Cardiac muscle cell (in vitro differentiated cells and primary cell): ENCODE results near the gene SET. TPM values are rescaled to one million over a fixed set of nuclear protein-coding genes. Genes with fewer than 3 reads are reported as not detected.

Experiments used
- DNase-seq, 2 donors: peaks; one replicate each; pipeline versions ENCODE4 v3.0.0 to v3.0.0-alpha.2; 2010 to 2017; ENCODE audit warnings: low read depth in 1 of 2, low spot score in 1 of 2
- H3K27ac ChIP-seq: fragments of 200-600 bp; sonication (generic); 2 replicates; pipeline ENCODE4 v1.5.1; 2016
- H3K27me3 ChIP-seq: fragments of 200-600 bp; sonication (generic); 2 replicates; pipeline ENCODE4 v1.6.0; 2016; ENCODE audit warnings: control low read depth
- H3K36me3 ChIP-seq: fragments of 200-600 bp; sonication (generic); 2 replicates; pipeline ENCODE4 v1.5.1; 2016; ENCODE audit warnings: control low read depth
- H3K4me1 ChIP-seq: fragments of 200-600 bp; sonication (generic); 2 replicates; pipeline ENCODE4 v1.8.1; 2017; ENCODE audit warnings: low read depth, mild to moderate bottlenecking, mixed run types
- H3K4me3 ChIP-seq: fragments of 200-600 bp; sonication (generic); 2 replicates; pipeline ENCODE4 v1.5.1; 2016; ENCODE audit warnings: mild to moderate bottlenecking
- H3K9me3 ChIP-seq: fragments of 200-600 bp; sonication (generic); 2 replicates; pipeline ENCODE4 v1.5.1; 2017; ENCODE audit warnings: low read depth, mild to moderate bottlenecking, control low read depth
- CTCF ChIP-seq: IDR thresholded peaks from 2 replicates; pipeline ENCODE4 v1.5.1; 2012; ENCODE audit warnings: low read depth, mild to moderate bottlenecking, low read length
- polyA plus RNA-seq: library from polyadenylated mRNA; unstranded; fragments of >200 nt; fragmentation: Nextera tagmentation; extraction: Ambion mirVana; gene quantifications from 2 replicates; pipeline ENCODE4 v1.2.1, GENCODE V29; 2016
- total RNA-seq: library from RNA; depleted of rRNA; stranded (reverse); fragments of >200 nt; gene quantifications from 2 replicates; pipeline ENCODE4 v1.2.3, GENCODE V29; 2016

Gene SET
- total and polyA plus RNA-seq, 2 experiments from 2014 or later: 227 to 481 TPM

DNA sequence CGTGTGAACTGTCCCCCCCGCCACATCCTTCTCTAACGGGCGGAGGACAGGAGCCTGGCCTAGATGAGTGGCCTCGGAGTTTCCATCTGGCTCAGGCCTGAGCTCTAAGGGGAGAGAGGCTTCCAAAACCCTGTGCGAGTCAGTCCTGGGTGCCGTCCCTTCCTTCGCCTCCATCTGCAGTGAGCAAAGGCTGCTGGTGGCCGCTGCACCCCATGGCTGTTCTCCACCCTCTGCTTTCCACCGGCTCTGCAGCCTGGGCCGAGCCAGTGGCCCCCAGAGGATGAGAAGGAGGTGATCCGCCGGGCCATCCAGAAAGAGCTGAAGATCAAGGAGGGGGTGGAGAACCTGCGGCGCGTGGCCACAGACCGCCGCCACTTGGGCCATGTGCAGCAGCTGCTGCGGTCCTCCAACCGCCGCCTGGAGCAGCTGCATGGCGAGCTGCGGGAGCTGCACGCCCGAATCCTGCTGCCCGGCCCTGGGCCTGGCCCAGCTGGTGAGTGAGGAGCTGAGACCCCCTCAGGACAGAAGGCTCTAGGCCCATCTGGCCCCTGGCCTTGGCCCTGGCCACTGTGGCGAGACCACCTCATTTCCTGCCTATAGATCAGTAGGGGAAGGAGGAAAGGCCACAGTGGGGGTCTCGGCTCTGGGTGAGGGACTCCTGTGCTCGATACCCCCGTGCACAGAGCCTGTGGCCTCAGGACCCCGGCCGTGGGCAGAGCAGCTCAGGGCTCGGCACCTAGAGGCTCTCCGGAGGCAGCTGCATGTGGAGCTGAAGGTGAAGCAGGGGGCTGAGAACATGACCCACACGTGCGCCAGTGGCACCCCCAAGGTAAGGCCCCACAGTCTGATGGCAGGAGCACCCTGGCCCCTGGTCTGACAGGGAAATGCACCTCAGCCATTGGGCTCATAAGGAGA, 16.3 kb downstream of the SET start:
- no peak for DNase-seq
- H3K4me1 ChIP-seq: no peaks in the 10 kb centered on the region
- H3K4me3 ChIP-seq: no peak overlapping the region
- no peaks in the 10 kb centered on the region for H3K27me3 ChIP-seq
- no peak for TF ChIP-seq CTCF
- no peak overlapping the region for H3K27ac ChIP-seq
- H3K9me3 ChIP-seq: no peaks in the 10 kb centered on the region
- H3K36me3 ChIP-seq: no peaks in the 10 kb centered on the region

- Histone ChIP-seq H3K27ac (no peak overlapping the region), H3K27me3 (no peaks in the 10 kb centered on the region), H3K9me3 (no peaks in the 10 kb centered on the region), H3K4me3 (no peak overlapping the region), H3K4me1 (no peaks in the 10 kb centered on the region), H3K36me3 (no peaks in the 10 kb centered on the region)
- DNase-seq: no peak
- TF ChIP-seq CTCF: no peak
Measured at GRCh38 chr9:128706045-128706444, 17.0 kb downstream of the SET start.

- no peaks in the 10 kb centered on the region for H3K27me3 ChIP-seq
- no peak for DNase-seq
- H3K4me1 ChIP-seq: no peaks in the 10 kb centered on the region
- no peaks in the 10 kb centered on the region for H3K9me3 ChIP-seq
- TF ChIP-seq CTCF: no peak
- no peaks in the 10 kb centered on the region for H3K36me3 ChIP-seq
- no peak overlapping the region for H3K4me3 ChIP-seq
- H3K27ac ChIP-seq: no peak overlapping the region
Measured at GRCh38 chr9:128706671-128707381, 17.8 kb downstream of the SET start.

GRCh38 chr9:128707446-128707845, 18.4 kb downstream of the SET start:
- no peak for DNase-seq

More at GRCh38 chr9:128707446-128707845, 18.4 kb downstream of the SET start:
- H3K36me3 ChIP-seq: no peaks in the 10 kb centered on the region
- H3K27me3 ChIP-seq: no peaks in the 10 kb centered on the region
- no peak overlapping the region for H3K4me3 ChIP-seq
- no peaks in the 10 kb centered on the region for H3K9me3 ChIP-seq
- H3K4me1 ChIP-seq: no peaks in the 10 kb centered on the region
- no peak overlapping the region for H3K27ac ChIP-seq
- TF ChIP-seq CTCF: no peak
